ENCODE results near the gene FTCD.
A peak's percentile ranks its signal among the peaks of the same experiment; 100 is the strongest.
"Not testable (repeated sequence)": the region's sequence is repeated elsewhere in the genome, so short reads cannot be mapped to it uniquely, and the experiment has no call there.

Gene FTCD

GRCh38 chr21:46112725-46113215, 42.6 kb downstream of the FTCD start:
- H3K27ac Mint-ChIP-seq: no peak overlapping the region
- no peak overlapping the region for H3K4me3 Mint-ChIP-seq
- peaks cover under 1% of the 10 kb centered on the region for H3K9me3 Mint-ChIP-seq
- no peaks in the 10 kb centered on the region for H3K4me1 Mint-ChIP-seq (ENCODE audit: low read depth)
- DNase-seq: peak; percentile 11
- H3K27me3 Mint-ChIP-seq: no peaks in the 10 kb centered on the region
- H3K36me3 Mint-ChIP-seq (ENCODE audit: low read depth): peaks cover 7% of the 10 kb centered on the region

- no peak overlapping the region for H3K4me3 Mint-ChIP-seq
- peaks cover 7% of the 10 kb centered on the region for H3K36me3 Mint-ChIP-seq (ENCODE audit: low read depth)
- no peaks in the 10 kb centered on the region for H3K27me3 Mint-ChIP-seq
- H3K9me3 Mint-ChIP-seq: peaks cover 6% of the 10 kb centered on the region
- no peak overlapping the region for H3K27ac Mint-ChIP-seq
- peak; percentile 22 for DNase-seq
- H3K4me1 Mint-ChIP-seq (ENCODE audit: low read depth): no peaks in the 10 kb centered on the region
These were observed 43.3 kb downstream of the FTCD start for GRCh38 chr21:46111857-46112724.

- Mint-ChIP-seq H3K36me3 (ENCODE audit: low read depth) (peaks cover 6% of the 10 kb centered on the region), H3K9me3 (peaks cover 7% of the 10 kb centered on the region), H3K27me3 (no peaks in the 10 kb centered on the region)
These were observed 44.2 kb downstream of the FTCD start for GRCh38 chr21:46111193-46111571.

DNA sequence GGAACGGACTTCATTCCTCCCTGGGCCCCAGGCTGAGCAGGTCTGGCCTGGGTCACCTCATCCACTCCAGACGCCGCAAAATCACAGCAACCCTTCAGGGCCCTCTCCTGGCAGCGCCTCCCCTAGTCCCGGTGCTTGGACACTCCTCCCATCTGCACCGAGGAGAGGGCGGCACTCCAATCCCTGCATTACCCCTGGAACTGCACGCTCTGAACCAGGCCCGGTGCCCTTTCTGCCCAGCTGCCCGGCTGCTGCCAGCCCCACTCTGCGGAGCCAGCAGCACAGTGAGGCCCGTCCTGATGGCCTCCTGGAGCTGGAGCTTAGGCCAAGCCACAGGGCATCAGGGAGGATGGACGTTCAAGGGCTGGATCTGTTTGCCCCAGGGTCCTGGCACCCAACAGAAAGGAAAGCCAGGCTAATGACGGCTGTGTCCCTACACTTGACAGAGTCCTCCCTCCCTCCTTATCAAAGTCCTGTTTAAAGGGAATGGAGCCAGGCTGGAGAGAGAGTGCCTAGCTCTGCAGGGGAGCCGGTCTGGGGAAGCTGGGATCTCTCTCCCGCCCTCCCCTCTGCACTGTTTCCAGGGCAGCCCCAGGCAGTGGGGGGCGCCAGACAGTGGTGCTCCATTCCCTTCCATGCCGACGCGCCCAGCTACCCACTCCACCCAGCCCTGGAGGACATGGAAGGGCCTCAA, 44.7 kb downstream of the FTCD start:
- peaks cover 5% of the 10 kb centered on the region for H3K36me3 Mint-ChIP-seq (ENCODE audit: low read depth)
- no peaks in the 10 kb centered on the region for H3K27me3 Mint-ChIP-seq
- DNase-seq: peak; percentile 12
- no peaks in the 10 kb centered on the region for H3K4me1 Mint-ChIP-seq (ENCODE audit: low read depth)
- peaks cover 7% of the 10 kb centered on the region for H3K9me3 Mint-ChIP-seq
- H3K4me3 Mint-ChIP-seq: no peak overlapping the region
- no peak overlapping the region for H3K27ac Mint-ChIP-seq

More at GRCh38 chr21:46111193-46111571, 44.2 kb downstream of the FTCD start:
- Mint-ChIP-seq H3K4me3 (no peak overlapping the region), H3K27ac (no peak overlapping the region), H3K4me1 (ENCODE audit: low read depth) (no peaks in the 10 kb centered on the region)
- peak; percentile 13 for DNase-seq

- peak; percentile 6 for DNase-seq
- H3K36me3 Mint-ChIP-seq (ENCODE audit: low read depth): peaks cover 5% of the 10 kb centered on the region
- no peaks in the 10 kb centered on the region for H3K27me3 Mint-ChIP-seq
- no peak overlapping the region for H3K4me3 Mint-ChIP-seq
- H3K27ac Mint-ChIP-seq: no peak overlapping the region
- H3K9me3 Mint-ChIP-seq: peaks cover 7% of the 10 kb centered on the region
- H3K4me1 Mint-ChIP-seq (ENCODE audit: low read depth): no peaks in the 10 kb centered on the region
These were observed 45.8 kb downstream of the FTCD start for GRCh38 chr21:46109313-46110221.

GRCh38 chr21:46108827-46109312, 46.5 kb downstream of the FTCD start:
- Mint-ChIP-seq H3K4me1 (ENCODE audit: low read depth) (no peaks in the 10 kb centered on the region), H3K4me3 (no peak overlapping the region), H3K27ac (no peak overlapping the region), H3K9me3 (peaks cover 10% of the 10 kb centered on the region), H3K27me3 (peaks cover 3% of the 10 kb centered on the region), H3K36me3 (ENCODE audit: low read depth) (peaks cover 7% of the 10 kb centered on the region)
- DNase-seq: peak; percentile 14

- not testable (repeated sequence) for DNase-seq; H3K27ac Mint-ChIP-seq; H3K36me3 Mint-ChIP-seq (ENCODE audit: low read depth); H3K4me1 Mint-ChIP-seq (ENCODE audit: low read depth); H3K4me3 Mint-ChIP-seq
- peaks cover 14% of the 10 kb centered on the region for H3K27me3 Mint-ChIP-seq
- H3K9me3 Mint-ChIP-seq: peaks cover 13% of the 10 kb centered on the region
These were observed 48.0 kb downstream of the FTCD start for GRCh38 chr21:46107376-46107775.

DNA sequence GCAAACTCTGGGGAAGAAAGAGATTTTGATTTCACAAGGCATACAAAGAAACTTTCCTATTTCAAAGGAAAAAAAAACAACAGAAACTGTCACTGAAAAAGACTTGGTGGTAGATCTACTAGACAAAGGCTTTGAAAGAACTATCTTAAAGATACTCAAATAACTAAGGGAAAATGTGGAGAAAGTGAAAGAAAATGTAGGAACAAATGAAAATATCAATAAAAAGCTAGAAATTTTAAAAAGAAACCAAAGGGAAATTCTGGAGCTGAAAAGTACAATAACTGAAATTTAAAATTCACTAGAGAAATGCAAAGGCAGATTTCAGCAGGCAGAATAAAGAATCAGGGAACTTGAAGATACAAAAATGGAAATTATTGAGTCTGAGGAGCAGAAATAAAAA, 51.3 kb downstream of the FTCD start:
- Mint-ChIP-seq H3K36me3 (ENCODE audit: low read depth) (peaks cover 2% of the 10 kb centered on the region), H3K27me3 (peaks cover 38% of the 10 kb centered on the region), H3K9me3 (peaks cover 16% of the 10 kb centered on the region), H3K4me1 (ENCODE audit: low read depth) (peaks cover 4% of the 10 kb centered on the region), H3K4me3 (no peak overlapping the region), H3K27ac (no peak overlapping the region)
- DNase-seq: no peak

- H3K36me3 Mint-ChIP-seq (ENCODE audit: low read depth): peaks cover 2% of the 10 kb centered on the region
- H3K4me1 Mint-ChIP-seq (ENCODE audit: low read depth): peaks cover 5% of the 10 kb centered on the region
- H3K9me3 Mint-ChIP-seq: peaks cover 9% of the 10 kb centered on the region
- no peak overlapping the region for H3K4me3 Mint-ChIP-seq
- H3K27ac Mint-ChIP-seq: no peak overlapping the region
- DNase-seq: no peak
- H3K27me3 Mint-ChIP-seq: peaks cover 40% of the 10 kb centered on the region
These were observed 54.5 kb downstream of the FTCD start for GRCh38 chr21:46100906-46101305.

DNA sequence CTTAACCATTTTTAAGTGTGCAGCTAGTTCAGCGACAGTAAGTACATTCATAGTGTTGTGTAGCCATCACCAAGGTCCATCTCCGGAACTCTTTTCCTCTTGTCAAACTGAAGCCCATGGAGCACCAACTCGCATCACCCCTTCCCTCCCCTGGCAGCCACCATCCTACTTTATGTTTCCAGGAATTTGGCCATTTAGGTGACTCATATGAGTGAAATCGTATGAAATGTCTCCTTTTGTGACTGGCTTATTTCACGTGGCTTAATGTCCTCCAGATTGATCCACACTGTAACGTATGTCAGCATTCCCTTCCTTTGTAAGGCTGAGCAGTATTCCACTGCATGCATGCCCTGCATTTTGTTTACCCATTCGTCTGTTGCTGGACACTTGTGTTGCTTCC, 55.0 kb downstream of the FTCD start:
- Mint-ChIP-seq H3K9me3 (peaks cover 9% of the 10 kb centered on the region), H3K27ac (no peak overlapping the region), H3K4me1 (ENCODE audit: low read depth) (peaks cover 5% of the 10 kb centered on the region), H3K27me3 (peaks cover 40% of the 10 kb centered on the region), H3K4me3 (no peak overlapping the region), H3K36me3 (ENCODE audit: low read depth) (peaks cover 2% of the 10 kb centered on the region)
- peak; percentile 9 for DNase-seq

DNA sequence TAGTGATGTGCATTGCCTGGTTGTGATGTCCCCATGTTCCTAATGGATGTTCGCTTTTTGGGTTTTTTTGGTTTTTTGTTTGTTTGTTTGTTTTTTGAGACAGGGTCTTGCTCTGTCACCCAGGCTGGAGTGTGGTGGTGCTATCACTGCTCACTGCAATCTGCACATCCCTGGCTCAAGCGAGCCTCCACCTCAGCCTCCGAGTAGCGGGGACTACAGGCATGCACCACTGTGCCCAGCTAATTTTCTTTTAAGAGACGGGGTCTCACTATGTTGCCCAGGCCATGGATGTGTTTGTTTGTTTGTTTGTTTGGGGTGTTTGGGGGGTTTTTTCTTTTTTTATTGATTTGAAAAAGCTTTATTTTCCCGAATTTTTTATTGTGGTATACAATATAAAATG, 55.4 kb downstream of the FTCD start:
- peaks cover 9% of the 10 kb centered on the region for H3K9me3 Mint-ChIP-seq
- H3K27me3 Mint-ChIP-seq: peaks cover 40% of the 10 kb centered on the region
- peaks cover 5% of the 10 kb centered on the region for H3K4me1 Mint-ChIP-seq (ENCODE audit: low read depth)
- H3K27ac Mint-ChIP-seq: no peak overlapping the region
- no peak overlapping the region for H3K4me3 Mint-ChIP-seq
- peak; percentile 7 for DNase-seq
- H3K36me3 Mint-ChIP-seq (ENCODE audit: low read depth): peaks cover 2% of the 10 kb centered on the region

GRCh38 chr21:46099476-46099875, 55.9 kb downstream of the FTCD start:
- peaks cover 39% of the 10 kb centered on the region for H3K27me3 Mint-ChIP-seq
- DNase-seq: peak; percentile 30
- H3K27ac Mint-ChIP-seq: no peak overlapping the region
- H3K9me3 Mint-ChIP-seq: peaks cover 9% of the 10 kb centered on the region
- peak overlapping the region; percentile 65 for H3K4me3 Mint-ChIP-seq
- peaks cover 5% of the 10 kb centered on the region for H3K4me1 Mint-ChIP-seq (ENCODE audit: low read depth)
- peaks cover 2% of the 10 kb centered on the region for H3K36me3 Mint-ChIP-seq (ENCODE audit: low read depth)

DNA sequence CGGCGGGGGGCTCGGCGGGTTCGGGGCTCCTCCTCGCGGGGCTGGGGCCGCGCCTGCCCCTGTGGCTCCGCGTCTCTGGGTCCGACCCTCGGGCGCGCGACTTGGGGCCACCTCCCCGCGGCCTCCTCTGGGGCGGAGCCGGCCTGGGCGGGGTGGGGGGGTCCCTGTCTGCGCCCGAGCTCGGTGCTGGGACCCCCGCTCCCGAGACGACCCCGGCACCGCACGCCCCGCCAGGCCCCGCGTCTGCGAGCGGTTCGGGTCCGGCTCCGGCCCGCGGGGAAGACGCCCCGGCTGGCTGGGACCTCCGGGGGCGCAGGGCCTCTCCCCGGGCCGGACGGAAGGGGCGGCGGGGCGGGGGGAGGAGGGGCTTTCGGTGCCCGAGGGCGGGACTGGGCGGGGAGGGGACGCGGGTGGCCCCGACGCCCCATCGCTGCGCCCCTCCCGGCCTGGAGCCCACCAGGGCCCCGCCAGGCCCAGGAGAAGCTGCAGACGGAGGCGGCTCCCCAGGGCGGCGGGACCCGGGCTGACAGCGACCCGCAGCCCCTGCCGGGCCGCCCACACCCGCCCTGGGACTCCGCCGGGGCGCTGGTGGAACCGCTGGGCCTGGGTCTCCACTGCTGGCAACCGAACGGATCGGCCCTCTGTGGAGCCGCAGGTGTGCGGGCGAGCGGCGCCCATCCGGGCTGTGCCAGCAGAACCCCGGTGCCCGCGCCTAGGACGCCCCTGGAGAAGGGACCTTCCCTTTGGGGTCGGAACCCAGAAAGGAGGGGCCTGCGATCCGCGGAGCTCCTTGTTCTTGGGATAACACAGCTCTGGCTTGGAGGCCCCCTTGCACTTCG, 56.9 kb downstream of the FTCD start:
- Mint-ChIP-seq H3K9me3 (peaks cover 7% of the 10 kb centered on the region), H3K36me3 (ENCODE audit: low read depth) (no peaks in the 10 kb centered on the region), H3K4me1 (ENCODE audit: low read depth) (peaks cover 5% of the 10 kb centered on the region), H3K4me3 (peak overlapping the region; percentile 65), H3K27ac (no peak overlapping the region), H3K27me3 (peaks cover 34% of the 10 kb centered on the region)
- peak; percentile 53 for DNase-seq
